Ishikawa (cell line): ENCODE results near the gene PDCD11.
A peak's percentile ranks its signal among the peaks of the same experiment; 100 is the strongest.

Source experiments
- CEBPB ChIP-seq: IDR thresholded peaks from 2 replicates; pipeline ENCODE4 v1.6.1; 2012
- CREB1 ChIP-seq: IDR thresholded peaks from 2 replicates; pipeline ENCODE4 v1.6.1; 2012; ENCODE audit warnings: low read depth
- EGR1 ChIP-seq: IDR thresholded peaks from 2 replicates; pipeline ENCODE4 v1.6.1; 2012
- EP300 ChIP-seq: IDR thresholded peaks from 2 replicates; pipeline ENCODE4 v1.6.1; 2012; ENCODE audit warnings: borderline replicate concordance
- FOXM1 ChIP-seq: IDR thresholded peaks from 2 replicates; pipeline ENCODE4 v1.6.1; 2012; ENCODE audit warnings: low read depth, borderline replicate concordance
- NFIC ChIP-seq: IDR thresholded peaks from 2 replicates; pipeline ENCODE4 v1.6.1; 2012
- RAD21 ChIP-seq: IDR thresholded peaks from 2 replicates; pipeline ENCODE4 v1.6.1; 2012; ENCODE audit warnings: low read depth
- TAF1 ChIP-seq: IDR thresholded peaks from 2 replicates; pipeline ENCODE4 v1.6.1; 2012; ENCODE audit warnings: low read depth, mild to moderate bottlenecking
- TCF12 ChIP-seq: IDR thresholded peaks from 2 replicates; pipeline ENCODE4 v1.6.1; 2012; ENCODE audit warnings: low read depth
- TEAD4 ChIP-seq: IDR thresholded peaks from 2 replicates; pipeline ENCODE4 v1.6.1; 2012
- YY1 ChIP-seq: IDR thresholded peaks from 2 replicates; pipeline ENCODE4 v1.6.1; 2012; ENCODE audit warnings: low read depth
- ZBTB7A ChIP-seq: IDR thresholded peaks from 2 replicates; pipeline ENCODE4 v1.6.1; 2012; ENCODE audit warnings: low read depth
- TF ChIP-seq, protein P1 (sequence below): IDR thresholded peaks from 2 replicates; pipeline ENCODE4 v1.6.1; 2012
- TF ChIP-seq, protein P2 (sequence below): IDR thresholded peaks from 2 replicates; pipeline ENCODE4 v1.6.1; 2012
- TF ChIP-seq, protein P3 (sequence below): IDR thresholded peaks from 2 replicates; pipeline ENCODE4 v1.6.1; 2012; ENCODE audit warnings: low read depth, mild to moderate bottlenecking

Gene PDCD11

DNA sequence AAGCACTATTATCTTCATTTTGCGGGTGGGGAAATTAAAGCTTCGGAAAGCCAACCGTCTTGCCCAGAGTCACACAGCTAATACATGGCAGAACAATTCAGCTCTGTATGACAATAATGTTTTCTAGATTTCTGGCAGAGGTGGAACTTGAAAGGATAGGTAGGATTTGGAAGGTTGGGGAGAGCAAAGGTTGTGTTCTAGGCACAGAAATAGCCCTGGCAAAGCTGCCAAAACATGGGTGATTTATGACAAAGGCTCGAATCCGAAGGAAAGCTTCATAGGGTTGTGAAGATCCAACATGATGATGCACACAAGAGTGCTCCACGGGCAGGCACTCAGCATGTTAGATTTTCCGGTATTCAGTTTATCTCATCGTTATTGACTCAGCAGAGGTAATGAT is 19.2 kb downstream of the PDCD11 start:
- TF ChIP-seq TEAD4 (no peak), CEBPB (no peak), TCF12 (no peak), NFIC (no peak), EGR1 (no peak), RAD21 (no peak), CREB1 (no peak), ZBTB7A (no peak), FOXM1 (no peak), TAF1 (no peak), YY1 (no peak), EP300 (no peak)
- TF ChIP-seq, protein P1, sequence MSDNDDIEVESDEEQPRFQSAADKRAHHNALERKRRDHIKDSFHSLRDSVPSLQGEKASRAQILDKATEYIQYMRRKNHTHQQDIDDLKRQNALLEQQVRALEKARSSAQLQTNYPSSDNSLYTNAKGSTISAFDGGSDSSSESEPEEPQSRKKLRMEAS: no peak
- TF ChIP-seq, protein P2, sequence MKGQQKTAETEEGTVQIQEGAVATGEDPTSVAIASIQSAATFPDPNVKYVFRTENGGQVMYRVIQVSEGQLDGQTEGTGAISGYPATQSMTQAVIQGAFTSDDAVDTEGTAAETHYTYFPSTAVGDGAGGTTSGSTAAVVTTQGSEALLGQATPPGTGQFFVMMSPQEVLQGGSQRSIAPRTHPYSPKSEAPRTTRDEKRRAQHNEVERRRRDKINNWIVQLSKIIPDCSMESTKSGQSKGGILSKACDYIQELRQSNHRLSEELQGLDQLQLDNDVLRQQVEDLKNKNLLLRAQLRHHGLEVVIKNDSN: no peak
- TF ChIP-seq, protein P3, sequence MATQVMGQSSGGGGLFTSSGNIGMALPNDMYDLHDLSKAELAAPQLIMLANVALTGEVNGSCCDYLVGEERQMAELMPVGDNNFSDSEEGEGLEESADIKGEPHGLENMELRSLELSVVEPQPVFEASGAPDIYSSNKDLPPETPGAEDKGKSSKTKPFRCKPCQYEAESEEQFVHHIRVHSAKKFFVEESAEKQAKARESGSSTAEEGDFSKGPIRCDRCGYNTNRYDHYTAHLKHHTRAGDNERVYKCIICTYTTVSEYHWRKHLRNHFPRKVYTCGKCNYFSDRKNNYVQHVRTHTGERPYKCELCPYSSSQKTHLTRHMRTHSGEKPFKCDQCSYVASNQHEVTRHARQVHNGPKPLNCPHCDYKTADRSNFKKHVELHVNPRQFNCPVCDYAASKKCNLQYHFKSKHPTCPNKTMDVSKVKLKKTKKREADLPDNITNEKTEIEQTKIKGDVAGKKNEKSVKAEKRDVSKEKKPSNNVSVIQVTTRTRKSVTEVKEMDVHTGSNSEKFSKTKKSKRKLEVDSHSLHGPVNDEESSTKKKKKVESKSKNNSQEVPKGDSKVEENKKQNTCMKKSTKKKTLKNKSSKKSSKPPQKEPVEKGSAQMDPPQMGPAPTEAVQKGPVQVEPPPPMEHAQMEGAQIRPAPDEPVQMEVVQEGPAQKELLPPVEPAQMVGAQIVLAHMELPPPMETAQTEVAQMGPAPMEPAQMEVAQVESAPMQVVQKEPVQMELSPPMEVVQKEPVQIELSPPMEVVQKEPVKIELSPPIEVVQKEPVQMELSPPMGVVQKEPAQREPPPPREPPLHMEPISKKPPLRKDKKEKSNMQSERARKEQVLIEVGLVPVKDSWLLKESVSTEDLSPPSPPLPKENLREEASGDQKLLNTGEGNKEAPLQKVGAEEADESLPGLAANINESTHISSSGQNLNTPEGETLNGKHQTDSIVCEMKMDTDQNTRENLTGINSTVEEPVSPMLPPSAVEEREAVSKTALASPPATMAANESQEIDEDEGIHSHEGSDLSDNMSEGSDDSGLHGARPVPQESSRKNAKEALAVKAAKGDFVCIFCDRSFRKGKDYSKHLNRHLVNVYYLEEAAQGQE: no peak

DNA sequence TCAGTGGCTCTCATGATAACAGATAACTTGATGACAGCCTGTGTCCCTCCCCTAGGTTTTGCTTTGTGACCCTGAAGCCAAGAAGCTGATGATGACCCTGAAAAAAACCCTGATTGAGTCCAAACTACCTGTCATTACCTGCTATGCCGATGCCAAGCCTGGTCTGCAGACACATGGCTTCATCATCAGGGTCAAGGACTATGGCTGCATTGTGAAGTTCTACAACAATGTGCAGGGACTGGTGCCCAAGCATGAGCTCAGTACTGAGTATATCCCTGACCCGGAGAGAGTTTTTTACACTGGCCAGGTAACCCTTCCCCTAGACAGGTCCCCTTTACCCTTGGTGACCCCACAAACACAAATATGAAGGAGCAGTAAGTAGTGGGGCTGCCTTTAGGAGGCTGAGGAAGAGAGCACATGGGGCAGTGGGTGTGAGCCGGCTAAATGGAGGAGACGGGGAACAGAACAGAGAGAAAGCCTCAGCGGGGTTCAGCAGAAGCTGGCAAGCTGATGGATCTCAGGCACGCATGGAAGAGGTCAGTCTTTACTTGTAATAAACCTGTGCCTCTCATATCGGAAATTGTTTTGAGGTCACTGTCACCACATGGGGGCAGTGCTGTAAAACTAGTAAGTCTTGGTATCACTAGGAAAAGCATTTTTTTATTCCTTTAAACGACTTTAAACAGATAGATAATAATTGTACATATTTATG is 20.2 kb downstream of the PDCD11 start:
- TF ChIP-seq ZBTB7A (no peak), RAD21 (peak; percentile 54)

DNA sequence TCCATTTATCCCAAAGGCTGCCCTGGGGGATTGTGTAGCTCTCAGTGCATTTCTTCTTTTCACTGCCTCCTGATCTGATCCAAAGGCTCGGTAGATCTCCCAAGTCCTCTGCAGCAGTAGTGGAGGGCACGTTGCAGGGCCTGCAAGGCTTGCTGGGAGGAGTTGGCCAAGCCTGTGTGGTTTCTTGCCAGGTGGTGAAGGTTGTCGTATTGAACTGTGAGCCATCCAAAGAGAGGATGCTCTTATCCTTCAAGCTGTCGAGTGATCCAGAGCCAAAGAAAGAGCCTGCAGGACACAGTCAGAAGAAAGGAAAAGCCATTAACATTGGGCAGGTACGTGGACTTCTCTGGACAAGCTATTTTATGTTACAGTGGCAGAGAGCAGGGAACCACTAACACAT is 21.2 kb downstream of the PDCD11 start:
- TF ChIP-seq FOXM1: no peak
- no peak for TF ChIP-seq RAD21
- no peak for TF ChIP-seq ZBTB7A
- no peak for TF ChIP-seq TEAD4
- no peak for TF ChIP-seq TCF12
- TF ChIP-seq CEBPB: no peak
- TF ChIP-seq CREB1: no peak
- TF ChIP-seq, protein P1: no peak
- no peak for TF ChIP-seq EP300
- TF ChIP-seq, protein P2: no peak
- TF ChIP-seq, protein P3: no peak
- no peak for TF ChIP-seq YY1

DNA sequence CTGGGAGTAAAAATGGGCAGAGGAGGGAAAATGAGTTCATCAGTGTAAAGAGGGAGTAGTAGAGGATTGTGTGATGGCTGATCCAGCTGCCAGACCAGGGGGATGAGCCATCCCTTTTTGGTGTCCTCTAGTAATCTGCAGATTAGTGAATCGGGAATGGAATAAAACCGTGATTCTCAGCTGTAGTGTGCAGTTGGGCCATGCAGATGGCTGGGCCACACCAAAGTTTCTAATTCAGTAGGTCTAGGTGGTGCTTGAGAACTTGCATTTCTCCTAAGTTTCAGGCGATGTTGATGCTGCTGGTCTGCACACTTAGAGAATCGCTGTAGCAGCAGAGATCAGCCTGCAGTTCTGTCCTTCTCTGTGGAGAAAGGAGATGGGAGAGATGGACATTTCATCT is 22.7 kb downstream of the PDCD11 start:
- TF ChIP-seq YY1: no peak

DNA sequence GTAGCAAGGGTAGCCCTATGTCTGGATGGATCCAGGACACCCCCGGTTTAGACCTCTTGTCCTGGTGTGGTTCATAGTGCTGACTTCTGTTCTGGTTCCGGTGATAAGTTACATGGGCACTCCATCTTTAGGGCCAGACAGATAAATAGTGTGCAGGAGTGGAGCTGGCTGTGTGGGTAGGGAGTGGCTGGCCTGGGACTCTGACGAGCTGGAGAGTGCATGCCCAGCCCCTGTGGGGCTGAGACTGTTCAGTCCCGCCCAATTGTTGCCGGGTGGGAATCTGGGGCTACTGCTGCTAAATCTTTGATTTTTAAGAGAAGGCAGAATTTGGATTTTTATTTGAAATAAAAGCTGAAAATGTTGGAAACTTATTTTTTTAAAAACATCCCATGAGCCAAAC is 27.3 kb downstream of the PDCD11 start:
- TF ChIP-seq TAF1 (no peak), NFIC (no peak), CREB1 (no peak), FOXM1 (no peak), TEAD4 (no peak), CEBPB (no peak), RAD21 (no peak), TCF12 (no peak), EGR1 (no peak), ZBTB7A (no peak)

DNA sequence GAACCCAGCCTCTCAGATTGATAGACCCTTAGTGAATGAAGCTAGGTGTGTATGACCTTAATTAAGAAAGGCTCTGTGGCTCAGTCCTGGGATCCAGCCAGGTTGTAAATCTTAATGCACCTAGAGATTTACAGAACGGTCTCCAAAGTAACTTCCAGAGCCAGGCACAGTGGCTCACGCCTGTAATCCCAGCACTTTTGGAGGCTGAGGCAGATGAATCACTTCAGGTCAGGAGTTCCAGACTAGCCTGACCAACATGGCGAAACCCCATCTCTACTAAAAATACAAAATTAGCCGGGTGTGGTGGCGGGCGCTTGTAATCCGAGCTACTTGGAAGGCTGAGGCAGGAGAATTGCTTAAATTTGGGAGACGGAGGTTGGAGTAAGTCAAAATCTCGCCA is 31.4 kb downstream of the PDCD11 start:
- TF ChIP-seq TEAD4: no peak
- TF ChIP-seq, protein P2: no peak
- no peak for TF ChIP-seq EGR1
- TF ChIP-seq, protein P1: no peak
- TF ChIP-seq TCF12: no peak
- TF ChIP-seq, protein P3: no peak
- TF ChIP-seq CEBPB: no peak
- TF ChIP-seq CREB1: no peak
- no peak for TF ChIP-seq FOXM1
- no peak for TF ChIP-seq EP300
